ENCODE data around the gene DAG1.

DNA sequence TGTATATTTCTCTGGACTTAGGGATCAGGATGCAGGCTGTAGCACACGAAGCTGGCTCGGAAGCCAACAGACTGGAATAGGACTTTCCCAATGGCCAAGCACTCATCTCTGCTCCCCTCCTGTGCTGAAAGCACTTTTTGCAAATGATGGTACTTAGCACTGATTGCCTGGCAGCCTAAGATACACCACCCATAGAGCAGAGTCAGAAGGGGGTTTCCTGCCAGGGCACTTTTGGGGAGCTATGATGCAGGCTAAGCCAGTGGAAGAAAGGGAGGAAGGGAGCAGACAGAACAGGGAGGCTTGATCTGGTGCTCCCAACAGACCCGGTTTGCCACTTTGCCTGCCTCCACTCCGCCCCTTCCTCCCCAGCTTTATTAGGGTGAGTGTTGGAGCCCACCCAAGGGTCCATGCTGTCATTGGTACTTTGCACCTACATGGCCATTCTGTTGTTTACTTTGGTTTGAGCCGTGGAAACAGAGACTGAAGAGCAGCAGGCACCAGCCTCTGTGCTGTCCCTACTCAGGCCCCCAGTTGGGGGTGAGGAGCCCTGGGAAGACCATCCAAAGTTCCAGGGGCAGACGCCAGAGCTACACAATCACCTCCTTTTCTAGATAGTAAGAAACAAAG is 100.1 kb downstream of the DAG1 start:
- TF ChIP-seq, protein P1, sequence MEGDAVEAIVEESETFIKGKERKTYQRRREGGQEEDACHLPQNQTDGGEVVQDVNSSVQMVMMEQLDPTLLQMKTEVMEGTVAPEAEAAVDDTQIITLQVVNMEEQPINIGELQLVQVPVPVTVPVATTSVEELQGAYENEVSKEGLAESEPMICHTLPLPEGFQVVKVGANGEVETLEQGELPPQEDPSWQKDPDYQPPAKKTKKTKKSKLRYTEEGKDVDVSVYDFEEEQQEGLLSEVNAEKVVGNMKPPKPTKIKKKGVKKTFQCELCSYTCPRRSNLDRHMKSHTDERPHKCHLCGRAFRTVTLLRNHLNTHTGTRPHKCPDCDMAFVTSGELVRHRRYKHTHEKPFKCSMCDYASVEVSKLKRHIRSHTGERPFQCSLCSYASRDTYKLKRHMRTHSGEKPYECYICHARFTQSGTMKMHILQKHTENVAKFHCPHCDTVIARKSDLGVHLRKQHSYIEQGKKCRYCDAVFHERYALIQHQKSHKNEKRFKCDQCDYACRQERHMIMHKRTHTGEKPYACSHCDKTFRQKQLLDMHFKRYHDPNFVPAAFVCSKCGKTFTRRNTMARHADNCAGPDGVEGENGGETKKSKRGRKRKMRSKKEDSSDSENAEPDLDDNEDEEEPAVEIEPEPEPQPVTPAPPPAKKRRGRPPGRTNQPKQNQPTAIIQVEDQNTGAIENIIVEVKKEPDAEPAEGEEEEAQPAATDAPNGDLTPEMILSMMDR (IDR thresholded peaks at IDR 0.05; ENCODE audit: low read depth, low read length, poor library complexity, severe bottlenecking), result no peak
- no peak for TF ChIP-seq EZH2phosphoT487 (IDR thresholded peaks at IDR 0.05; ENCODE audit: borderline replicate concordance, low read length)
